ENCODE data around the gene FIG4.

The FIG4 gene

DNA sequence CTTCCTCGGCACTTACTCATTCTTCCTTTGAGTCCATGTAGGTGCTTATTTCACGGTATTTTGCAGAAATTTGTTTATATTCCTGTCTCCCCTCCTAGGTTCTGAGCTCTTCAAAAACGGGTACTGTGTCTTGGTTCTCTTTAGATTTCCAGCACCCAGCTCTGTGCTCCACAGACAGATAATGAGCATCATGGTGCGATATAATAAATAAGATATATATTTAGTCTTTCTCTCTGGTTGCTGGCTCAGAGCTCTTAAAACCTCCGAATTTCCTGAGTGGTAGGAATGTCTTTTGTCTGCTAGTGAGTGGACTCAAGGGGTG lies 179.0 kb downstream of the FIG4 start:
- H3K9me3 ChIP-seq (ENCODE audit: control insufficient read depth, low read length): no peaks in the 10 kb centered on the region
- H3K27me3 ChIP-seq (ENCODE audit: control insufficient read depth, insufficient read depth, low read length): no peaks in the 10 kb centered on the region
- peaks cover 5% of the 10 kb centered on the region for H3K4me1 ChIP-seq
- no peak overlapping the region for H3K27ac ChIP-seq
- H3K4me2 ChIP-seq (ENCODE audit: low read length): no peak overlapping the region
- TF ChIP-seq, protein P1, sequence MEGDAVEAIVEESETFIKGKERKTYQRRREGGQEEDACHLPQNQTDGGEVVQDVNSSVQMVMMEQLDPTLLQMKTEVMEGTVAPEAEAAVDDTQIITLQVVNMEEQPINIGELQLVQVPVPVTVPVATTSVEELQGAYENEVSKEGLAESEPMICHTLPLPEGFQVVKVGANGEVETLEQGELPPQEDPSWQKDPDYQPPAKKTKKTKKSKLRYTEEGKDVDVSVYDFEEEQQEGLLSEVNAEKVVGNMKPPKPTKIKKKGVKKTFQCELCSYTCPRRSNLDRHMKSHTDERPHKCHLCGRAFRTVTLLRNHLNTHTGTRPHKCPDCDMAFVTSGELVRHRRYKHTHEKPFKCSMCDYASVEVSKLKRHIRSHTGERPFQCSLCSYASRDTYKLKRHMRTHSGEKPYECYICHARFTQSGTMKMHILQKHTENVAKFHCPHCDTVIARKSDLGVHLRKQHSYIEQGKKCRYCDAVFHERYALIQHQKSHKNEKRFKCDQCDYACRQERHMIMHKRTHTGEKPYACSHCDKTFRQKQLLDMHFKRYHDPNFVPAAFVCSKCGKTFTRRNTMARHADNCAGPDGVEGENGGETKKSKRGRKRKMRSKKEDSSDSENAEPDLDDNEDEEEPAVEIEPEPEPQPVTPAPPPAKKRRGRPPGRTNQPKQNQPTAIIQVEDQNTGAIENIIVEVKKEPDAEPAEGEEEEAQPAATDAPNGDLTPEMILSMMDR (IDR thresholded peaks at IDR 0.05): no peak
- H3K4me3 ChIP-seq (ENCODE audit: low read depth, low read length): no peak overlapping the region
- no peaks in the 10 kb centered on the region for H3K36me3 ChIP-seq (ENCODE audit: control insufficient read depth, insufficient read depth, low read length)
- no peak overlapping the region for H2AFZ ChIP-seq
- no peaks in the 10 kb centered on the region for H3K79me2 ChIP-seq
- H3K9ac ChIP-seq: no peak overlapping the region

DNA sequence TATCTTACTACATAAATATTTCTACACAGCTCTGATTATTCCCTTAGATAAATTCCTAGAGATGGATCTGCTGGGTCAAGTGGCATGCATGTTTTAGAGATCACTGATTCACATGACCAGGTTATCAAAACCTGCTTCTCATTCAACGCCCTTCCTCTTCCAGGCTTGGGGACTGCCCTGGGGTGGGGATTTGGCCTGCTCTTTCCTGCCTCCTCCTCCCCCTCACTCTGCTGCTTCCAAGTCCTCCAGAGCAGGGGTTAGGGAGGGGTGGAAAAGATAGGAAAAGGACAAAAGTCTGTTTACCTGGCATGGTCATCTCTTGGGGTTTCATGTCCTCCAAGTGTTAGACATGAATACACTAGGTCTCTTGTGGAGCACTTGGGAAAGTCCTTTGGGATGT lies 181.5 kb downstream of the FIG4 start:
- no peak overlapping the region for H3K27ac ChIP-seq
- no peak overlapping the region for H3K4me2 ChIP-seq (ENCODE audit: low read length)
- no peaks in the 10 kb centered on the region for H3K4me1 ChIP-seq
- no peak overlapping the region for H3K9ac ChIP-seq
- H3K36me3 ChIP-seq (ENCODE audit: control insufficient read depth, insufficient read depth, low read length): no peaks in the 10 kb centered on the region
- no peaks in the 10 kb centered on the region for H3K79me2 ChIP-seq
- TF ChIP-seq, protein P1 (IDR thresholded peaks at IDR 0.05): no peak
- H2AFZ ChIP-seq: no peak overlapping the region
- no peaks in the 10 kb centered on the region for H3K9me3 ChIP-seq (ENCODE audit: control insufficient read depth, low read length)
- no peak overlapping the region for H3K4me3 ChIP-seq (ENCODE audit: low read depth, low read length)
- H3K27me3 ChIP-seq (ENCODE audit: control insufficient read depth, insufficient read depth, low read length): no peaks in the 10 kb centered on the region

DNA sequence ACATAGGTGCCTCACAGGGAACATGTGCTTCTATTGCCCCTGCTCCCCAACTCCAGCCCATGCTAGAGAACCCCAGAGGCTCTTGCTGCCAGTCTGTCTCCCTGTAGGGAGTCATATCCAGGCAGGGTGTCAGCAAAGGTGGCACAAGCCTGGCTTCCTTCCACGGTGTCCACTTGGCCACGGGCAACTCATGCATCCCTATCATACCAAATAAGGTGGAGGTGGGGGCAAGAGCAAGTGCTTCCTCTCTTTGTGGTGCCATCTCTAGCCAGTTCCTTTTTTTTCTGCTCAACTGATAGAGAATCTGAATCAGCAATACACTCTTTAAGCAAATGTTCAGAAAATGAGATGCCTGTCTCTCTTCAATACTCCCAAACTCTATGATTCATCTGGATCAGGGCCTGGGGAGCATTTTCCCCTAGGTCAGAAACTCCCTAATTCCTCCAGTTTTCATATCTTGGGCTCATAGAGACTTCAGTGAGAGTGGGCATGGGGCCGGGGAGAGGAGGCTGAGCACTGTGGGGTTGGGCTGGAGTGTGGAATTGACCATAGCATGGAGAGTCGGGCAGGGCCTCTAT lies 182.0 kb downstream of the FIG4 start:
- Histone ChIP-seq H3K4me3 (ENCODE audit: low read depth, low read length) (no peak overlapping the region), H3K27me3 (ENCODE audit: control insufficient read depth, insufficient read depth, low read length) (no peaks in the 10 kb centered on the region), H3K4me1 (no peaks in the 10 kb centered on the region), H3K9me3 (ENCODE audit: control insufficient read depth, low read length) (no peaks in the 10 kb centered on the region), H3K4me2 (ENCODE audit: low read length) (no peak overlapping the region), H3K79me2 (no peaks in the 10 kb centered on the region), H3K36me3 (ENCODE audit: control insufficient read depth, insufficient read depth, low read length) (no peaks in the 10 kb centered on the region), H3K9ac (no peak overlapping the region), H3K27ac (no peak overlapping the region), H2AFZ (no peak overlapping the region)
- TF ChIP-seq, protein P1 (IDR thresholded peaks at IDR 0.05): no peak

DNA sequence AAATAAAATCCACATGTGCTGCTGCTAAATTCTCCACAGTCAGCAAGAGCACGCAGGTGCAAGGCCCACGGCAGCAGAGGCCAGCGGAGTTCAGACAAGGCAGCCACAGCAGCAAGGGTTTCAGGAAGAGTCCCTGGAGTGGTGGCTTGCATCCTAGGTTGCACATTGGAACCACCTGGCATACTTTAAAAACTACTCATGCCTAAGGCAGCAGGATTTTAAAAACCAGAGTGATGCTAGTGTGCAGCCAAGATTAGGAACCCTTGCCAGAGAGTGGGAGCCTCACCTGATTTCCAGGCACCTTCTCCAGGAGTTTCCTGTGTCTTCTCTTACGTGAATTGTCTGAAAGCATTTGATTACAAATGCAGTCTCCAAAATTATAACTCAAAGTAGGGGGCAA lies 183.0 kb downstream of the FIG4 start:
- no peaks in the 10 kb centered on the region for H3K36me3 ChIP-seq (ENCODE audit: control insufficient read depth, insufficient read depth, low read length)
- H2AFZ ChIP-seq: no peak overlapping the region
- H3K9ac ChIP-seq: no peak overlapping the region
- H3K4me2 ChIP-seq (ENCODE audit: low read length): no peak overlapping the region
- H3K27ac ChIP-seq: no peak overlapping the region
- H3K9me3 ChIP-seq (ENCODE audit: control insufficient read depth, low read length): no peaks in the 10 kb centered on the region
- no peaks in the 10 kb centered on the region for H3K4me1 ChIP-seq
- no peak overlapping the region for H3K4me3 ChIP-seq (ENCODE audit: low read depth, low read length)
- H3K27me3 ChIP-seq (ENCODE audit: control insufficient read depth, insufficient read depth, low read length): no peaks in the 10 kb centered on the region
- H3K79me2 ChIP-seq: no peaks in the 10 kb centered on the region
- TF ChIP-seq, protein P1 (IDR thresholded peaks at IDR 0.05): no peak

DNA sequence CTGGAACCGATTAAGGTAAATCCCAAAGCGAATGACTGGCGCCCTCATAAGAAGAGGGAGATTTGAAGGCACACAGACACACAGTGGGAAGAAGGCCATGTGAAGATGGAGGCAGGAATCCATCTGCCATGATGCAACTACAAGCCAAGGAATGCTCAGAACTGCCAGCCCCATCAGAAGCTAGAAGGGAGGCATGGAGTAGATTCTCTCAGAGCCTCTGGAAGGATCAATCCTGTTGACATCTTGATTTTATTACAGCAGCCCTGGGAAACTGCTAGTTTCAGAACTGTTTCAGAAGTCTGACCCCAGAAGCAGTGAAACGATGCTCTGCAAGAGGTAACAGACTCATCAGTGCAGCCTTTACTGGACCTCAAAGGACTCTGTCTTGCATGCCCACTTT lies 183.5 kb downstream of the FIG4 start:
- no peak overlapping the region for H3K4me3 ChIP-seq (ENCODE audit: low read depth, low read length)

More for the DNA sequence above, 183.5 kb downstream of the FIG4 start:
- H3K79me2 ChIP-seq: no peaks in the 10 kb centered on the region
- TF ChIP-seq, protein P1 (IDR thresholded peaks at IDR 0.05): no peak
- no peak overlapping the region for H3K4me2 ChIP-seq (ENCODE audit: low read length)
- no peak overlapping the region for H3K27ac ChIP-seq
- H2AFZ ChIP-seq: no peak overlapping the region
- no peaks in the 10 kb centered on the region for H3K27me3 ChIP-seq (ENCODE audit: control insufficient read depth, insufficient read depth, low read length)
- H3K4me1 ChIP-seq: no peaks in the 10 kb centered on the region
- no peaks in the 10 kb centered on the region for H3K9me3 ChIP-seq (ENCODE audit: control insufficient read depth, low read length)
- H3K36me3 ChIP-seq (ENCODE audit: control insufficient read depth, insufficient read depth, low read length): no peaks in the 10 kb centered on the region
- no peak overlapping the region for H3K9ac ChIP-seq
